ENCODE data around the gene ZNF550.

DNA sequence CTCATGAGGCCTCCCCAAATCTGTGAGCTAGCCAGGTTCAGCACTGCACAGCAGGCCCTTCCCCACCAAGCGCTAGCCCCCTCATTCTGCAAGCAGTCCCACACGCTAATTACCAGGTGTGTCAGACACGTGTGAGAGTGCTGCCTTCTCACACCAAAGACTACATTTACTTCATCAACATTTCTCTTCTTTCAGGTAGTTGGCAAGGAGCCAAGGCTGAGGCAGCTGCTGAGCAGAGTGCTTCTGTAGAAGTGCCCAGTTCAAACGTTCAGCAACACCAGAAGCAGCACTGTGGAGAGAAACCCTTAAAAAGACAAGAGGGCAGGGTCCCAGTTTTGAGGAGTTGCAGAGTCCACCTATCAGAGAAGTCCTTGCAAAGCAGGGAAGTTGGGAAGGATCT is 53.5 kb downstream of the ZNF550 start:
- TF ChIP-seq TAF1 (IDR thresholded peaks at IDR 0.05; ENCODE audit: borderline replicate concordance, low read depth, low read length) (no peak), POLR2AphosphoS5 (IDR thresholded peaks at IDR 0.05; ENCODE audit: low read depth, low read length) (no peak), POLR2A (IDR thresholded peaks at IDR 0.05; ENCODE audit: low read depth, low read length) (no peak)
